ENCODE data around the gene DMKN.

The DMKN gene

DNA sequence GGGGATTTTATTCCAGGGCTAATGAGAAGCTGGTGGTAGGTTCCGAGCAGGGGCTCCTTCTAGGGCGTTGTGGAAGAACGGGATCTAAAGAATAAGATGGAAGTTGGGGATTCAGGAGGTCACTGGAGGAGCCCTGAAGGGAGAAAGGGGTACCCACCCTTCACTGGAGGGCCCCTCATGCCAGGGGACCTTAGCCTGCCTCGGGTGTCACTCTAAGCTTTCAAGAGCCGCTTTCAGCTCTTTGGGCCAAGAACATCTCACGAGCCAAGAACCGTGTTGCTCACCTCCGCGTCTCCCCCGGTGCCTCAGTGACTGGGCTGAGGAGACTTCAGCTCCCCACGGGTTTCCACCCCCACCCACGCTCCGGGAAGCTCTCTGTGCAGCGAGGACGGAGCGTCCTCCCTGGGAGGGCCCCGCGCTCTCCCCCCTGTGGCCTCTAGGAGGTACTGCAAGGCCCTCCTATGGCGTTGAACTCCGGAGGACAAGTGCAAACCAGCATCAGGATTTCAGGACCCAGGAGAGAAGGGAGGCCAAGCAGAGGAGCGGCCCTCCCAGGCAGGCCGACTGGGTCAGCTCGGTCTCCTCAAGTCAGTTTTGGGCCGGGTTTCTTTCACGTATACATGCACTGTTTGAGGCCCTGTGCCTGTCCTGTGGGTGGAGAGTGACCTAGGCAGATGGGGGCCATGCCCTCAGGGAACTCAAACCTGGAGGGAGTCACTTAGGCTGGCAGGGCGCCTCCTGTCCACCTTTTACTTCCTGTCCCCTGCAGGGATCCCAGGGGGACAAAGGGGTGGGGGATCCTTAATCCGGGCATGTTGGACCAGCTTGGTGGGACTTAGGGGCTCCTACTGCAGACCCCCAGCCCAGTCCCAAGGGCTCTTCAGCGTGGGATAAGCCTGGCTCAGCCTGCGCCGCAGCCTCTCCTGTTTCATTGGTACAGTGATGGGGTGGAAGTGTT, 18.1 kb downstream of the DMKN start:
- peak; percentile 44 for DNase-seq
- TF ChIP-seq, protein P1, sequence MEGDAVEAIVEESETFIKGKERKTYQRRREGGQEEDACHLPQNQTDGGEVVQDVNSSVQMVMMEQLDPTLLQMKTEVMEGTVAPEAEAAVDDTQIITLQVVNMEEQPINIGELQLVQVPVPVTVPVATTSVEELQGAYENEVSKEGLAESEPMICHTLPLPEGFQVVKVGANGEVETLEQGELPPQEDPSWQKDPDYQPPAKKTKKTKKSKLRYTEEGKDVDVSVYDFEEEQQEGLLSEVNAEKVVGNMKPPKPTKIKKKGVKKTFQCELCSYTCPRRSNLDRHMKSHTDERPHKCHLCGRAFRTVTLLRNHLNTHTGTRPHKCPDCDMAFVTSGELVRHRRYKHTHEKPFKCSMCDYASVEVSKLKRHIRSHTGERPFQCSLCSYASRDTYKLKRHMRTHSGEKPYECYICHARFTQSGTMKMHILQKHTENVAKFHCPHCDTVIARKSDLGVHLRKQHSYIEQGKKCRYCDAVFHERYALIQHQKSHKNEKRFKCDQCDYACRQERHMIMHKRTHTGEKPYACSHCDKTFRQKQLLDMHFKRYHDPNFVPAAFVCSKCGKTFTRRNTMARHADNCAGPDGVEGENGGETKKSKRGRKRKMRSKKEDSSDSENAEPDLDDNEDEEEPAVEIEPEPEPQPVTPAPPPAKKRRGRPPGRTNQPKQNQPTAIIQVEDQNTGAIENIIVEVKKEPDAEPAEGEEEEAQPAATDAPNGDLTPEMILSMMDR (IDR thresholded peaks at IDR 0.05; ENCODE audit: low read depth, low read length, missing control alignments): peak; percentile 100
- Histone ChIP-seq H3K27ac (no peak overlapping the region), H3K27me3 (replicated peaks) (peaks cover 2% of the 10 kb centered on the region), H3K36me3 (replicated peaks) (no peaks in the 10 kb centered on the region), H3K4me3 (ENCODE audit: low read depth, low read length) (no peak overlapping the region)
- in situ Hi-C loops (cut with HindIII; ENCODE audit: low pct_ligation_motif_present, low sequenced_read_pairs): no loop called here

DNA sequence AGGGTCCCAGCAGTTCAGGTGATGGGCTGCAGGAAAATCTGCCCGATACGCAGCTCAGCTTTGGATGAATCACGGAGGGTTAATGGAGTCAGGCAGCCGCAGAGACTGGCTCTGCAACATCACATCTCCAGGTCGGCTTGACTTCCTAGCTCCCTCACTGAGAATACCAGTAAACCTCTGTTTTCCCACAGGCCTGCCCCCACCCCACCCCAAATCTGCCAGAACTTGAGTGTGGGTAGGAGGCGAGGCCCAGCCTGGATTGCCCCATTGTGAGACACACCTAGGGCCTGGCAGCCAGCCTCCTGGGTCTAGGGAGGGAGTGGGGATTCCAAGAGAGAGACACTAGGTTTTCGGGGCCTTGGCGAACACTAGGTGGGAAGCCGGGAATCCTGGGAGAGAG, 19.5 kb downstream of the DMKN start:
- no peak for DNase-seq
- in situ Hi-C loops (cut with HindIII; ENCODE audit: low pct_ligation_motif_present, low sequenced_read_pairs): no loop called here
- no peak overlapping the region for H3K27ac ChIP-seq
- TF ChIP-seq, protein P1 (IDR thresholded peaks at IDR 0.05; ENCODE audit: low read depth, low read length, missing control alignments): no peak
- H3K4me3 ChIP-seq (ENCODE audit: low read depth, low read length): no peak overlapping the region
- H3K36me3 ChIP-seq (replicated peaks): no peaks in the 10 kb centered on the region
- peaks cover 2% of the 10 kb centered on the region for H3K27me3 ChIP-seq (replicated peaks)

DNA sequence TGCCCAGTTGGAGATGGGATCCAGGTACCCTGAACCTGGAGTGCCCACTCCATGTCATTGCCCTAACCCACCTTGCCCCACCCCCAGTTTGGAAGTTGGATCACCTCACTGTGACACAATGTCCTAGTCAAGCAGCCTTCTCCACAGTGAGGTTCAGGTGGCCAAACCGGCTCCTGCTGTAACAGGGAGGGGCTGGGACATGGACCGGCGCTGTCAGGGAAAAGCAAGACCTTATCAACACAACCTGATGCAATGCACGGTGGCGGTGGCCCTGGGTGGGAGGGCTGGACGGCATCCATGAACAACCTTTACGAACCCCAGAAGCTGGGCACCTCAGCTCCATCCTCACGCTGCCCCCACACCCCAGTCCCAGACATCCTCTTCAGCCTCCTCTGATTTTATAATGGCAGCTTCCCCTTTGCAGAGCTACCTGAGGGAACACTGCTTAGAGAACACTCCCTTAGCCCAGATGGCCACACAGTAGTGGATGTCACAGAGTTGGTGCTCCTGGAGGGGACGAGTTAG, 21.6 kb downstream of the DMKN start:
- TF ChIP-seq, protein P1 (IDR thresholded peaks at IDR 0.05; ENCODE audit: low read depth, low read length, missing control alignments): no peak
- H3K27me3 ChIP-seq (replicated peaks): peaks cover 2% of the 10 kb centered on the region
- H3K4me3 ChIP-seq (ENCODE audit: low read depth, low read length): no peak overlapping the region
- H3K36me3 ChIP-seq (replicated peaks): no peaks in the 10 kb centered on the region
- DNase-seq: no peak
- in situ Hi-C loops (cut with HindIII; ENCODE audit: low pct_ligation_motif_present, low sequenced_read_pairs): no loop called here
- no peak overlapping the region for H3K27ac ChIP-seq

DNA sequence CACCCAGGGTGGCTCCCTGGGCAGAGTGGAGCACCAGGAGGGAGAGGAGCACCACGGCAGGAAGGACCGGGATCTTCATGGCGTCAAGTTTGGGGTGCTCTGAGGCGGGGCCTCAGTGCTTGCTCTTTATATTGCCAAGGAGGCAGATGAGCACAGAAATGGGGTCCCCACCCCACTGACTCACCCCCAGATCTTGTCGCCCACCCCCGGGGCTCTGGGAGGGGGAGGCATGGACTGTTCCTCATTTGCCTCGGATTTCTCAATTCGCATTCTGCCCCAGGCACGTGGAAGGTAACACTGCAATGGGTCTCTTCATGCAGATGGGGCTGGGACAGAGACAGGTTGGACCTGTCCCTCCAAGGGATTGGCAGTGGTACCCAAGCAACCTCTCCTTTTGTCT, 23.1 kb downstream of the DMKN start, which contains the start of gene KRTDAP:
Gene KRTDAP, minus strand, starts transcription at position 101 of the 400 bp plus-strand sequence. Its CDS starts 22 bp downstream, at position 79.
- Histone ChIP-seq H3K4me3 (ENCODE audit: low read depth, low read length) (no peak within 1 kb of the TSS), H3K27me3 (replicated peaks) (peaks cover 2% of the 10 kb centered on the region), H3K27ac (no peak within 1 kb of the TSS), H3K36me3 (replicated peaks) (no peaks in the 10 kb centered on the region)
- no peak for DNase-seq
- in situ Hi-C loops (cut with HindIII; ENCODE audit: low pct_ligation_motif_present, low sequenced_read_pairs): no loop called here
- TF ChIP-seq, protein P1 (IDR thresholded peaks at IDR 0.05; ENCODE audit: low read depth, low read length, missing control alignments): no peak

DNA sequence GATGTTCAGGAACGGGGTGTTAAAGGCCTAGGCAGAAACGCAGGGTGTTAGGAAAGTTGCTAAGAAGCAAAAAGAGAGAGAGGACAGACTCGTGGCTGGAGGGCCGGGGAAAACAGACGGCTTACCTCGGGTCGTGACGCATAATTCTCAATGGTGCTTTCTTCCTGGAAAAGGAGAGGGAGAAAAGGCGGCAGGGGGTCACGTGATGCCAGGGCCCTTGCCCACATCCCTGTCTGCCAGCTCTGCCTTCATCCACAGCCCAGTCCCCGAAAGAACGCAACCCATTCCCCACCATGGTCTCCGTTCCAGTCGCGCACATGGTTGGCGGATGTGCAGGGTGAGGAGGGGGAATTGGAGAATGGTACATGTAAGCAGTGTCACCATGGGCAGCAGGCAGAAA, 24.8 kb downstream of the DMKN start:
- TF ChIP-seq, protein P1 (IDR thresholded peaks at IDR 0.05; ENCODE audit: low read depth, low read length, missing control alignments): no peak
- in situ Hi-C loops (cut with HindIII; ENCODE audit: low pct_ligation_motif_present, low sequenced_read_pairs): no loop called here
- no peak overlapping the region for H3K27ac ChIP-seq
- peaks cover 2% of the 10 kb centered on the region for H3K27me3 ChIP-seq (replicated peaks)
- H3K36me3 ChIP-seq (replicated peaks): no peaks in the 10 kb centered on the region
- no peak overlapping the region for H3K4me3 ChIP-seq (ENCODE audit: low read depth, low read length)
- DNase-seq: no peak
